ENCODE data around the gene GPX4. TPM values are rescaled to one million over a fixed set of nuclear protein-coding genes. Genes with fewer than 3 reads are reported as not detected.

The GPX4 gene
- total and polyA plus RNA-seq, 8 donors, result 90.0 to 710 (median 348) TPM

DNA sequence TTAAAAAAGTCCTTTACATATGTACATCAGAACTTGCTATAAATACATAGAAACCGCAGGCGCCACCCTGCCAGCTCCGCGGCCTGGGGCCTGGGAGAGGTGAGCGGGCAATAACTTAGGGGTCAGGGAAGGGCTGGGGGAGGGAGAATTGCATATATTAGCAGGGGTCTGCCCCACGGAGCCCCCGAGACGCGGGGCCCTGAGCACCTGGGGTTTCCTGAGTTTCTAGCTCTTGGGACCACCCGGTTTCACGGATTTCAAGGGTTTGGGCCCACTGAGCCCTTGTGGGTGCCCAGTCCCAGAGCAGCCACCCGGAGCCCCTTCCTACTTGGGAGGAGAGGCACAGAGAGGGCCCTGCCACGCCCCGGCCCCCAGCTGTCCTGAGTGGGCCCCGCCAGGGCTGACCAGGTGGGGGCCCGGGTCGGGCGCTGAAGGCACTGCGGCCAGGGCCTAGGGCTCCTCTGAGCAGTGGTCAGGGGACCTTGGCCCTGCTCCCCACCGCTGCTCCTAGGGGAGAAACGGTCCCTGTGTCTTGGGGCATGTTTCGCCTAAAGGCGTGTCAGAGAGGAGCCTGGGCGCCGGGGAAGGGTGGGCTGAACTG lies 4.0 kb downstream of the GPX4 start:
- Histone ChIP-seq H3K9me3 (no peaks in the 10 kb centered on the region), H3K4me3 (no peak overlapping the region), H3K27me3 (no peaks in the 10 kb centered on the region), H3K27ac (peak overlapping the region in 2 of 5 donors; percentile 49 to 99), H3K36me3 (peaks cover 49 to 72% (median 72%) of the 10 kb centered on the region in 4 donors), H3K4me1 (peaks cover 27 to 57% (median 52%) of the 10 kb centered on the region in 4 donors)
- DNase-seq, result no peak
- TF ChIP-seq POLR2A (IDR thresholded peaks at IDR 0.05) (no peak), POLR2AphosphoS5 (IDR thresholded peaks at IDR 0.05) (no peak), CTCF (IDR thresholded peaks at IDR 0.05) (no peak), EP300 (IDR thresholded peaks at IDR 0.05) (no peak)
- intact Hi-C loops (cut with DNase I; ENCODE audit: low total_unique reads), result no loop called here
- WGBS, 5 donors, result 90 to 93% (median 90%) methylated on average over 17 to 25 of the region's 25 CpGs

DNA sequence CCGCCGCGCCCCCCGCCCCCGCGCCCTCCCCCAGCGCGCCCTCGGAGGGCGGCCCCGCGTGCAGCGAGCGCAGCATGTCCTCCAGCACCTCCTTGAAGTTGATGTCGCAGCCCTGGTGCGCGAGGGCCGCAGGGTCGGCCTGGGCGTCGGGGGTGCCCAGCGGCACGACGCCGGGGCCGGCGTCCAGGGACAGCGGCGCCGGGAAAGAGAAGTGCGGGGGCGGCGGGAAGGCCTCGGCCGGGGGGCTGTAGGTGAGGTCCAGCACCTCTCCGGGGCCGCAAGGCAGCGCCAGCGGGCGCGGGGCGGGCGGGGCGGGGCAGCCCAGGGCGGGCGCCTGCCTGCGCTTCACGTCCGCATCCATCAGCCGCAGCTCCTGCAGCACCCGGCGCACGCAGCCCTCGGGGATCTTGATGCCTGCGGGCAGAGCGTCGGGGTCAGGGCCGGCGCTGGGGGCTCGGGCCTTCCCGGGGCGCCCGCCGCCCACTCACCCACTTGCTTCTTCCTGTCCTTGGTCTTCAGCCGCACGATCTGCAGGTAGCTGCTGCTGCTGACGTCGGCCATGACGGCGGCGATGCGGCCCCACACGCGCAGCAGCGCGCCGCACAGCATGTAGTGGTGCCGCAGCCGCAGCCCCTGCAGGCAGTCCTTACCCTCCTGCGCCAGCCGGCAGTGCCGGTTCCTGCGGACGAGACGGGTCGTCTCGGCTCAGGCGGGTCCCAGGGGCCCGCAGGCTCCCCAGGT lies 4.7 kb downstream of the GPX4 start:
- no peak overlapping the region for H3K27ac ChIP-seq
- intact Hi-C loops (cut with DNase I; ENCODE audit: low total_unique reads), result no loop called here
- H3K36me3 ChIP-seq, result peaks cover 49 to 79% (median 76%) of the 10 kb centered on the region in 4 donors
- TF ChIP-seq POLR2AphosphoS5 (IDR thresholded peaks at IDR 0.05) (peak in 1 of 3 donors; percentile 3), EP300 (IDR thresholded peaks at IDR 0.05) (no peak)
- H3K27me3 ChIP-seq, result no peaks in the 10 kb centered on the region
- no peaks in the 10 kb centered on the region for H3K9me3 ChIP-seq
- no peak overlapping the region for H3K4me3 ChIP-seq
- WGBS, 5 donors, result 93 to 96% (median 94%) methylated on average over 43 to 89 of the region's 89 CpGs
- H3K4me1 ChIP-seq, result peaks cover 27 to 57% (median 52%) of the 10 kb centered on the region in 4 donors
- DNase-seq, result no peak

DNA sequence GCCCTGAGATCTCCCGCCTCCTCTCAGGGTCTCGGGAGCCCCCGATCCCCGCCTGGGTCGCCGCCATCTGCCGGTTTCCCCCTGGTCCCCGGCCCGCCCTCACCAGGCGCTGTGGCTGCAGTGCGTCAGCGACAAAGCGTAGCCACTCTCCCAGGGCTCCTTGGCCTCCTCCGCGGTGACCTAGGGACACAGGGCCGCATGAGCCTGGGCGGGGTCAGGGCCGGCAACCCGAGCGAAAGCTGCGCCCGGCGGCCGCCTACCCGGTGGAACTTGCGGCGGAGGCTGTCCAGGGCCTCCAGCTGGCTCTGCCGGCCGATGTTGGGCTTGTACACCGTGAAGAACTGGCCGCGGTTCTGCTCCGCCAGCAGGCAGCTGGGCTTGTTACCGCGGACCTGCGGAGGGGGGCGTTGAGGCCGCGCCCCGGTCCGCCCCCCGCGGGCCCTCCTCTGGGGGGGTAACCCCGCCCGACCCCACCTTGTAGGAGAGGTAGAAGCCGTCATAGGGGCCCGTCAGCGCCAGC lies 5.3 kb downstream of the GPX4 start:
- 85 to 92% (median 88%) methylated on average over 28 to 48 of the region's 48 CpGs for WGBS, 5 donors
- Histone ChIP-seq H3K4me3 (no peak overlapping the region), H3K27me3 (no peaks in the 10 kb centered on the region), H3K9me3 (no peaks in the 10 kb centered on the region), H3K27ac (no peak overlapping the region), H3K36me3 (peaks cover 51 to 85% (median 81%) of the 10 kb centered on the region in 4 donors), H3K4me1 (peaks cover 33 to 62% (median 56%) of the 10 kb centered on the region in 4 donors)
- no peak for TF ChIP-seq POLR2AphosphoS5 (IDR thresholded peaks at IDR 0.05)
- TF ChIP-seq EP300 (IDR thresholded peaks at IDR 0.05), result no peak
- TF ChIP-seq POLR2A (IDR thresholded peaks at IDR 0.05), result no peak
- TF ChIP-seq CTCF (IDR thresholded peaks at IDR 0.05), result no peak
- no peak for DNase-seq
- intact Hi-C loops (cut with DNase I; ENCODE audit: low total_unique reads), result no loop called here

- Histone ChIP-seq H3K4me1 (peaks cover 32 to 67% (median 57%) of the 10 kb centered on the region in 4 donors), H3K36me3 (peaks cover 60 to 94% (median 90%) of the 10 kb centered on the region in 4 donors), H3K9me3 (no peaks in the 10 kb centered on the region), H3K27ac (no peak overlapping the region), H3K27me3 (no peaks in the 10 kb centered on the region), H3K4me3 (no peak overlapping the region)
- intact Hi-C loops (cut with DNase I; ENCODE audit: low total_unique reads), result loop anchor here (5.0 kb wide), 1 partner anchor 72 kb away; no protein-coding TSS in a partner anchor
- no peak for DNase-seq
- 91 to 93% (median 92%) methylated on average over 39 to 54 of the region's 54 CpGs for WGBS, 5 donors
- TF ChIP-seq CTCF (IDR thresholded peaks at IDR 0.05) (no peak), POLR2AphosphoS5 (IDR thresholded peaks at IDR 0.05) (no peak), POLR2A (IDR thresholded peaks at IDR 0.05) (no peak), EP300 (IDR thresholded peaks at IDR 0.05) (no peak)
Measured at GRCh38 chr19:1109697-1110671, 6.2 kb downstream of the GPX4 start.

All from stomach (tissue), 9 donors.